Measurements from ENCODE around the gene TTLL7. TPM values are rescaled to one million over a fixed set of nuclear protein-coding genes. Genes with fewer than 3 reads are reported as not detected.

Gene TTLL7, protein sequence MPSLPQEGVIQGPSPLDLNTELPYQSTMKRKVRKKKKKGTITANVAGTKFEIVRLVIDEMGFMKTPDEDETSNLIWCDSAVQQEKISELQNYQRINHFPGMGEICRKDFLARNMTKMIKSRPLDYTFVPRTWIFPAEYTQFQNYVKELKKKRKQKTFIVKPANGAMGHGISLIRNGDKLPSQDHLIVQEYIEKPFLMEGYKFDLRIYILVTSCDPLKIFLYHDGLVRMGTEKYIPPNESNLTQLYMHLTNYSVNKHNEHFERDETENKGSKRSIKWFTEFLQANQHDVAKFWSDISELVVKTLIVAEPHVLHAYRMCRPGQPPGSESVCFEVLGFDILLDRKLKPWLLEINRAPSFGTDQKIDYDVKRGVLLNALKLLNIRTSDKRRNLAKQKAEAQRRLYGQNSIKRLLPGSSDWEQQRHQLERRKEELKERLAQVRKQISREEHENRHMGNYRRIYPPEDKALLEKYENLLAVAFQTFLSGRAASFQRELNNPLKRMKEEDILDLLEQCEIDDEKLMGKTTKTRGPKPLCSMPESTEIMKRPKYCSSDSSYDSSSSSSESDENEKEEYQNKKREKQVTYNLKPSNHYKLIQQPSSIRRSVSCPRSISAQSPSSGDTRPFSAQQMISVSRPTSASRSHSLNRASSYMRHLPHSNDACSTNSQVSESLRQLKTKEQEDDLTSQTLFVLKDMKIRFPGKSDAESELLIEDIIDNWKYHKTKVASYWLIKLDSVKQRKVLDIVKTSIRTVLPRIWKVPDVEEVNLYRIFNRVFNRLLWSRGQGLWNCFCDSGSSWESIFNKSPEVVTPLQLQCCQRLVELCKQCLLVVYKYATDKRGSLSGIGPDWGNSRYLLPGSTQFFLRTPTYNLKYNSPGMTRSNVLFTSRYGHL
- total RNA-seq, result 36.8 and 38.6 TPM in 2 replicates

DNA sequence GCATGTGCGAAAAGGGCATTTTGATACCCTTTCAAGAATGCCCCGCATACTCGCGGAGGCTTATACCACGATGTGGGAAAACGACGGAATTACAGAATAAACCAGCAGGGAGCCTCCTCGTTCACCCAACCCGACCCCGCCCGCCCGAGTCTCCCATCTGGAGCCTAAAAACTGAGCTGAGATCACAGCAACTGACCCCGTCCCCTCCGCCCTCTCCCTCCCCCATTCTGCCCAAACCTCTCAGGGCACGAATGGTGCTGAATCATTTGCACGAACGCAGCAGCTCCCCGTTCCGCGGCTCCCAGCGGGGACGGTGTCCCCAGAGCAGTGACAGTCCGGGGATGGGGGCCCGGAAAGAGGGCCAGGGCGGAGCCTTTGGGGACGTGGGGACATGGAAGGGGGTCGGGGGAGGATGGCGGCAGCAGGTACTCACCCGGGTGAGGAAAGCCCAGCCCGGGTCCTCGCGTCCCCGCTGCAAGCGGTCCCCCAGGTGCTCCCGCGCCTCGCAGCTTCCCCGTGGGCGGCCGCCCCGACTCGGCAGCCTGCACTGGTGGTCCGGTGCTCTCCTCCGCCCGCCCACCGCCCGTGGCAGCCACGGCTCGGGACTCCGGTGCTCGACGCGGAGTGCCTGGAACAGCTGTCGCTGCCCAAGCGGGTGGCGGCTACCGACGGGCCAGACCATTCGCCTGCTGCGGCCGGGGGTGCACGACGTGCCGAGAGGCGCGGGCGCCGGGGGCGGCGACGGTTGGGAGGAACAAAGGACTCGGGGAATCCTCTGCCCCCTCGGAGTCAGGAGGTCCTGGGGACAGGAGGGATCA is at the start of gene TTLL7:
Gene TTLL7, minus strand, starts transcription at position 635 of the 818 bp plus-strand sequence. CDS start 46,921 bp downstream, outside the sequence.

Other genes with a start within 250 kb of the TTLL7 start
- gene PRKACB, start 145.1 kb upstream of the TTLL7 start, total RNA-seq, result 26.5 and 31.2 TPM in 2 replicates